Erythroblast (primary cell): Measurements from ENCODE around the gene NLRP4.

ENCODE experiments used
- GATA1 ChIP-seq: IDR thresholded peaks from 2 replicates; pipeline ENCODE4 v1.6.1; 2011; ENCODE audit warnings: low read depth, mild to moderate bottlenecking, control low read depth, low read length, moderate library complexity
- POLR2A ChIP-seq: IDR thresholded peaks from 2 replicates; pipeline ENCODE4 v1.6.1; 2011; ENCODE audit warnings: mild to moderate bottlenecking, low read length

DNA sequence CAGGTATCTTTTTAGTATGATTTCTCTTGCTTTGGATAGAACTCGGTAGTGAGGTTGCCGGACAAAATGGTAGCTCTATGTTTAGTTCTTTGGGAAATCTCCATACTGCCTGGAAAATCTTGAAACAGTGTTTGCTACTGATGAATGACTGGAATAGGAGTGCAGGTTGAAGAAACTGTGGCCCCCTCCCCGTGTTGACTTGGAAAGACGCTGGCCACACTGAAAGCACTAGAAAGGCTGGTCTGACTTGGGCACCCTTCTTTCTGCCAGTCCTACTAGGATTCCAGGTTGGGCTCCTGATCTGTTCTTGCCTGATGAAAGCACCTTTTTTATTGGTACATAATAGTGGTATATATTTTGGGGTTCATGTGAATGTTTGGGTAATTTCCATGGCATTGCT, 46.3 kb downstream of the NLRP4 start:
- TF ChIP-seq POLR2A (no peak), GATA1 (no peak)
